Measurements from ENCODE around the gene NT5C1B.

Gene NT5C1B

GRCh38 chr2:18550433-18550832, 38.9 kb downstream of the NT5C1B start:
- DNase-seq (ENCODE audit: low read depth), result no peak

DNA sequence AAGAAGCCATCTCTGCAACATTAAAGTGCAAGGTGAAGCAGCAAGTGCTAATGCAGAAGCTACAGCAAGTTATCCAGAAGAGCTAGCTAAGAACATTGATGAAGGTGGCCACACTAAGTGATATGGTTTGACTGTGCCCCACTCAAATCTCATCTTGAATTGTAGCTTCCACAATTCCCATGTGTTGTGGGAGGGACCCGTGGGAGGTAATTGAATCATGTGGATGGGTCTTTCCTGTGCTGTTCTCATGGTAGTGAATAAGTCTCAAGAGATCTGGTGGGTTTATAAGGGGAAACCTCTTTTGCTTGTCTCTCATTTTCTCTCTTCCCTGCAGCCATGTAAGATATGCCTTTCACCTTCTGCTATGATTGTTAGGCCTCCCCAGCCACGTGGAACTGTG, 40.3 kb downstream of the NT5C1B start:
- no peak for DNase-seq (ENCODE audit: low read depth)

GRCh38 chr2:18548621-18549020, 40.7 kb downstream of the NT5C1B start:
- no peak for DNase-seq (ENCODE audit: low read depth)

- no peak for DNase-seq (ENCODE audit: low read depth)
Measured at GRCh38 chr2:18546567-18546966, 42.8 kb downstream of the NT5C1B start.

GRCh38 chr2:18545384-18545783, 44.0 kb downstream of the NT5C1B start:
- DNase-seq (ENCODE audit: low read depth), result no peak

DNA sequence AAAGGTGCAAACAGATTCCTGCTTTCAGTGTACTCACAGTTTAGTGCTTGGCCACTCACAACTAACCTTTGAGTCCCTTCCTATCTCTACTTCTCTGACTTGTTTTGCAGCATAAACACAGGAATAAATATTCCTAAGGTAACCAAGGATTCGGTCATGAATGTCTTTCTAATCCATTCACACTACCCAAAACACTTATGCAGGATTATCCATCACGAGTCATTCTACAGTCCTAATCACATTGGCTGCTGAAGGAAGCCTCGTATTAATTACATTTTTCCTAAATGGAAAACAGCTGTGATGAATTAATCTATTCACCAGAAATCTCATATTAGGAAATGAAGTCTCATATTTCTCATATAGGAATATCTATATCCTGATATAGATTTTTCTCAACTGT, 45.2 kb downstream of the NT5C1B start:
- DNase-seq (ENCODE audit: low read depth), result no peak

GRCh38 chr2:18540872-18541271, 48.5 kb downstream of the NT5C1B start:
- no peak for DNase-seq (ENCODE audit: low read depth)

DNA sequence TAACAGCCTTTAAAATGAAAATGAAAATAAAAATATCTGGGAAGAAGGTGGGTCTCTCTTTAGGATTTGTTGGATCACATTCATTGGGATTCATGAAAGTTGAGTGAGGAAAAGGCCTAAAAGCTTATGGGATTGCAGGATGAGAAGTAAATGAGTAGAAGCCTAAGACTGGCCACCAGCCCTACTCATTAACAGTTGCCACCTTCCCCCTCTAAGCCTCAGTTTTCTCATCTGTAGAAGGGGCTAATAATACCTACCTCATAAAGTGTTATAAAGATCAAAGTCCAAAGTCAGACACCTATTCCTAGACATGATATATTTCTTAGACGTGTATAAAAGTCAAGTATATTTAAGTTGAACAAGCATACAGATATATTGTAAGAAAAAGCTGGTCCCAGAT, 52.7 kb downstream of the NT5C1B start:
- DNase-seq (ENCODE audit: low read depth), result no peak

- DNase-seq (ENCODE audit: low read depth), result peak; percentile 60
Measured at GRCh38 chr2:18536100-18536499, 53.3 kb downstream of the NT5C1B start.

GRCh38 chr2:18531194-18531593, 58.2 kb downstream of the NT5C1B start:
- DNase-seq (ENCODE audit: low read depth), result no peak

GRCh38 chr2:18527822-18528221, 61.5 kb downstream of the NT5C1B start:
- no peak for DNase-seq (ENCODE audit: low read depth)

- no peak for DNase-seq (ENCODE audit: low read depth)
Measured at GRCh38 chr2:18527326-18527725, 62.0 kb downstream of the NT5C1B start.

DNA sequence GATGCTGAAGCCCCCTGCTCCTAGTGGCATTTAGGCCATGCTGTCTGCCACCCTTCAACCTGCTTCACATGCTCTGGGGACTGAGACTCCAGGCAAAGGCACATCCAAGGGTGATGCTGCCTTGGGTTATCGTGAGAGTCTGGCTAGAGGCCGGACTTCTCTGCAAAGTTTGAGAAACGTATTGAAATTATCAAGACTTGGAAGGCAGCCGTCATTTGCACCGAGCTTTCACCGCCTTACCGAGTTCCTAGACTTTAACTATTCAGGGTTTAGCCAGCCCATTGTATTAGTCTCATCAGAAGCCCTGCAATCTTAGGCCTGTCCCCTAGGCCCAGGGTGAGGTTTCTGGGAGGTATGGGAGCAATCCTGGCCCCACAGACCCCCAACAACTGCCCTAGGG, 62.9 kb downstream of the NT5C1B start:
- DNase-seq (ENCODE audit: low read depth), result no peak

- no peak for DNase-seq (ENCODE audit: low read depth)
Measured at GRCh38 chr2:18525852-18526251, 63.5 kb downstream of the NT5C1B start.

GRCh38 chr2:18525236-18525635, 64.1 kb downstream of the NT5C1B start:
- DNase-seq (ENCODE audit: low read depth), result no peak

DNA sequence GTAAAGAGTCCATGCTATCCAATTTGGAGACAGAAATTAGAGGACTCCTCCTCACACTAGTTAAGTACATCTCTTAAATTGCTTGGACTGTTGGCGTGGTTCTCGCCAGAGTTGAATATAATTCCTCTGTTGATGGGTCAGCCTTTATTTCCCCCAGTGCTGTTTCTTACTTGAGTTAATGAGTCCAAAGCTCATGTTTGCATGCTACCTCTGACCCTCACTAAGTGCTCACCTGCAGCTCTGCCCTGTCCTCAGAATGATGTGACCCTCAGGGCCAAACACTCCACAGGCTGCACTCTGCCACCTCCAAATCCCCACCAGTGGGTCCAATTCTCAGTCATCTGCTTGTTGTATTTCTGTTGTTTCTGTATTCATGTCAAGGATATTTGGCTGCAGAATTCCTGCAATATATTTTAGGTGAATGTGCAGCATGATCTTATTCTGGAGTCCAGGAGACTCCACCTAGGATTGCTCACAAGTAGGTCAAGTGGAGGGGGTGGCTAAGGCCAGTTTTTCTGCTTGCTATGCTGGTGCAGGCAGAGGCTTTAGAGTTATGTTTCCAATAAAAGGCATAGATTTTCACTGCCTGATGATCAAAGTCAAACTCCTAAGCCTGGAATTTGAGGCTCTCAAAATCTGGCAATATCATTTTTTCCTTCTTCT, 66.8 kb downstream of the NT5C1B start:
- DNase-seq (ENCODE audit: low read depth), result no peak

DNA sequence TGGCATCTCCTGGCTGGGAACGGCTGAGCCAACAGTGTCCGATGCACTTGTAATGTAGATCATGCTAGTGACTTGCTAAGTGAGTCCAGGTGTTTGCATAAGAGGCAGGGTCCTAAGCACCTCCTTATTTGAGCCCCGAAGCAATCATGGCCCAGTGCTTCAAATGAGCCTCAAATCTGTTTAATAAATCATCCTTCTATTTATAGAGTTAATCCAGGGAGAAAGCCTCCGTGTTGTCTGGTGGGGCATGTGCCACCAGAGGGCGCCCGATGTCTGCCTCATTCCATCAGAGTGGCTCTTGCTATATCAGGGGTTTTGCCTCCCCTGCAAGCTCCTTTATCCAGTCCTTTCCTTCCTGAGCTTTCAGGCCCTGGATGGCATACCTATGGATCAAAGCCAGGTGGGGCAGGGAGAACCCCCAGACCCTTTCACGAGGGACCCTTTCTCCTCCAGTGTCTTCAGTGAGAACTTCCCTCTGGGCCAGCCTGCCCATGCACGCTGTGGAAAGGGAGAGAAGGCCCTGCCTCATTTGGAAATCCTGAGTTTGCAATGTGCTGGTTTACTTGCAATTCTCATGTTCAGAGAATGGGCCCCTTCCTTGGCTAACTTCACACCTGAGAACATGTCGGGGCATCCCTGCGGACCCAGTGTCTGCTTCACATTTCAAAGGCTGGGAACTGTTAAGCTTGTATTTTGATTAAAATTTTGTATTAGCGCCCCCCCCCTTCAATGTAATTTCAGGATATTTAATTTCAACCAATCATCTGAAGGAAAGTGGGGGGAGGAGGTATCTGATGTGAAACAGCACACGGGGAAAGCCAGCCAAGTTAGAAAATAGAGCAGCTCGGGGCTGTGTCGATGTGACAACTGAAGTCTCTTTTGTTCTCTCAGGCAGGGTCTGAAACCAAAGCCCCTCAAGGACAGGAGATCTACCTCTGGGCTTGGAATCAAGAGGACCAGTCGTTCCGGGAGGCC, 68.6 kb downstream of the NT5C1B start:
- DNase-seq (ENCODE audit: low read depth), result peak; percentile 60

GRCh38 chr2:18519914-18520450, 69.4 kb downstream of the NT5C1B start:
- no peak for DNase-seq (ENCODE audit: low read depth)

DNA sequence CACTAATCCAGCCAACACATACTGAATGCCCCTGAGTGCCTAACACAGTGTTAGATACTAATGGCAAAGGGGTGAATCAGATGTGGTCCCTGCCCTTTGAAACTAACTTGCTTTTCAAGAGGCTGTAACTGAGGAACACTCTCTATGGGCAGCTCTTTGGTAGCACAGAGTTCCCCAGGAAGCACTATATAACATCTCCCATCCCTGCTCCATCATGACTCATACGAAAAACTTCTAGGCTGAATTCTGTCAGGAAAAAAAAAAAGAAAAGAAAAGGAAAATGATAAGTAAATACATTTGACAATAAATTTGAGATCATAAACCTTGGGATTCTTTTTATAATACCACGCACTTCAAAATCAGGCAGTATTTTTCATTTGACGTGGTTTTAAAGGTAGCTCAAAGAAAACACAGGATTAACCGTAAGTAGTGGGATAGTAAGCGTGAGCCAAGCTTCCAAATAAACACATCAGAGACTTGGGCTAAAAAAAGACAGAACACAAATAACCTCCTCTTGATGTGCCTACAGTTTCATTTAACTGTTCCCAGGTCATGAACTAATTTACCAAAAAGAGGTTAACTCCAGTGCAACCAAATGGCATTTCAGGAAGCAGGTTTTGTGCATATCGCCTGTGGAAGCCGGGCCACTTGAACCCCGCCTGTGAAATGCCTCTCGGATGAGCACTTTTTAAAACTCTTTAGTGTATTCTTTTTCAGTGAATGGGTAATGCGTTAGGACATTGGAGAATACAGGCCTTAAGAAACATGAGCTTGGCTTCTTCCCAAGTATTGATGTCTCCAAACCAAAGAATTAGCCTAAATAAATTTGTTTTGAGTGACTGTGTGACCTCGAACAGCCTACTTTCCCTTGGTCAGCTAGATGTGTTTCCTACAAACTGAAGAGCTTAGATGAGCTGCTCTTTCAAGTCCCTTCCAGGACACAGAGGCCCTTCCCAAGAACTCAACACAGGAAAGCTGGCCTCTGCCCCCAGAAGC, 71.0 kb downstream of the NT5C1B start:
- no peak for DNase-seq (ENCODE audit: low read depth)

- no peak for DNase-seq (ENCODE audit: low read depth)
Measured at GRCh38 chr2:18517386-18517785, 72.0 kb downstream of the NT5C1B start.

DNA sequence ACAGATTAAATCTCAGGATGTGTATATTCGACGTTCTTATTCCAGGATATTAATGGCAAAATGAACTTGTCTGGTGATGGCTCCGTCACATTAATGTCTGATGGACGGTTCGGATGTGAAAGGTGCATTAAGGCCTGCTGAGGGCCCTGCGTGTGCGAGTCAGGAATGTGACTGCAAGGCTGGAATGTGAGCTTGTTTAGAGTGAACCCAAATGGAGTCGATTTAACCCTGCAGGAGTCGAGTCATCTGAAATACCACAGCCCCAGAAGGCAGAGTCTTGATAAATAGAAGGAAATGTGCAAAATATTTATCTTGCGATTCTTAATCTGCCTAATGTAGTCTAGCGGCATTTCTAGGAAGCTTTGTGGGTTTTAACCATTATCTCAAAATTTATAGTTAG, 73.3 kb downstream of the NT5C1B start:
- no peak for DNase-seq (ENCODE audit: low read depth)
